GM12878 (cell line): ENCODE results near the gene FKBP8.

Experiments
- BCL3 ChIP-seq: IDR thresholded peaks from 2 replicates; pipeline ENCODE4 v1.6.1; 2011; ENCODE audit warnings: borderline replicate concordance, low read depth, mild to moderate bottlenecking, moderate library complexity, low read length; ENCODE audit not compliant: insufficient read depth, poor library complexity, severe bottlenecking
- CREB1 ChIP-seq: IDR thresholded peaks from 2 replicates; pipeline ENCODE4 v1.6.1; 2012; ENCODE audit warnings: low read depth, mild to moderate bottlenecking, inconsistent platforms
- CTCF ChIP-seq, 3 experiments: IDR thresholded peaks in 2 of 3; conservative IDR thresholded peaks in 1 of 3; 2 replicates each; pipeline ENCODE4 v1.5.1; 2011; ENCODE audit warnings: low read depth in 3 of 3, low read length in 3 of 3, mild to moderate bottlenecking in 3 of 3, control low read depth in 2 of 3, moderate library complexity in 2 of 3, inconsistent platforms in 1 of 3, mixed read lengths in 1 of 3; ENCODE audit not compliant: control insufficient read depth in 2 of 3, insufficient read depth in 1 of 3; ENCODE audit errors: extremely low read depth in 1 of 3
- EZH2 ChIP-seq: IDR thresholded peaks from 2 replicates; pipeline ENCODE4 v1.6.1; 2012; ENCODE audit warnings: low read depth, mild to moderate bottlenecking, control low read depth, inconsistent platforms, low read length, borderline replicate concordance; ENCODE audit not compliant: control insufficient read depth
- MYC ChIP-seq: IDR thresholded peaks from 2 replicates; pipeline ENCODE4 v1.6.1; 2011; ENCODE audit warnings: mild to moderate bottlenecking, low read length, moderate library complexity, inconsistent platforms; ENCODE audit not compliant: insufficient read depth, insufficient replicate concordance, insufficient read length, severe bottlenecking
- NFIC ChIP-seq: IDR thresholded peaks from 2 replicates; pipeline ENCODE4 v1.6.1; 2012; ENCODE audit warnings: low read depth, mild to moderate bottlenecking, inconsistent platforms, low read length, moderate library complexity
- NRF1 ChIP-seq: conservative IDR thresholded peaks from 2 replicates; pipeline ENCODE4 v1.6.1; 2011; ENCODE audit warnings: mild to moderate bottlenecking, low read depth, low read length, improper control_type of control experiment
- POLR2AphosphoS5 ChIP-seq: IDR thresholded peaks from 2 replicates; pipeline ENCODE4 v1.6.1; 2011; ENCODE audit warnings: mild to moderate bottlenecking, low read length, inconsistent platforms
- REST ChIP-seq: IDR thresholded peaks from 2 replicates; pipeline ENCODE4 v1.6.1; 2012; ENCODE audit warnings: mild to moderate bottlenecking, low read depth, low read length
- TCF7 ChIP-seq: IDR thresholded peaks from 2 replicates; pipeline ENCODE4 v1.6.1; 2014; ENCODE audit warnings: antibody characterized with exemption, borderline replicate concordance
- ZNF24 ChIP-seq: fragments of 450-650 bp; IDR thresholded peaks from 2 replicates; pipeline ENCODE4 v1.6.1; 2017; ENCODE audit warnings: antibody characterized with exemption, mild to moderate bottlenecking

- TF ChIP-seq MYC (no peak), POLR2AphosphoS5 (no peak), BCL3 (no peak), EZH2 (no peak), TCF7 (no peak), REST (no peak), CTCF (IDR thresholded peaks at IDR 0.05 in 2 of 3, conservative IDR thresholded peaks at IDR 0.05 in 1 of 3; ENCODE audit: control insufficient read depth in 2 of 3, extremely low read depth in 1 of 3, insufficient read depth in 1 of 3, low read depth in 3 of 3, low read length in 3 of 3) (no peak), CREB1 (no peak), NRF1 (no peak), NFIC (no peak), ZNF24 (no peak)
Measured at GRCh38 chr19:18566953-18567352, 23.6 kb upstream of the FKBP8 start.
